ENCODE data around the gene WDR82.

The WDR82 gene

GRCh38 chr3:52233968-52234367, 44.5 kb downstream of the WDR82 start:
- no peaks in the 10 kb centered on the region for H3K27me3 ChIP-seq (ENCODE audit: control insufficient read depth, insufficient read depth, low read length)
- no peaks in the 10 kb centered on the region for H3K9me3 ChIP-seq (ENCODE audit: control insufficient read depth, insufficient read depth, low read length)
- peaks cover 20% of the 10 kb centered on the region for H3K4me1 ChIP-seq (ENCODE audit: control insufficient read depth, insufficient read depth, low read length)
- no peak overlapping the region for H3K27ac ChIP-seq (ENCODE audit: low read depth, low read length)
- H3K9ac ChIP-seq (ENCODE audit: low read depth, low read length), result no peak overlapping the region
- H3K4me3 ChIP-seq (ENCODE audit: low read depth, low read length), result no peak overlapping the region
- peaks cover 38% of the 10 kb centered on the region for H3K36me3 ChIP-seq (ENCODE audit: control insufficient read depth, insufficient read depth, low read length)

GRCh38 chr3:52233108-52233591, 45.3 kb downstream of the WDR82 start:
- H3K36me3 ChIP-seq (ENCODE audit: control insufficient read depth, insufficient read depth, low read length), result peaks cover 44% of the 10 kb centered on the region
- H3K4me3 ChIP-seq (ENCODE audit: low read depth, low read length), result no peak overlapping the region
- no peaks in the 10 kb centered on the region for H3K9me3 ChIP-seq (ENCODE audit: control insufficient read depth, insufficient read depth, low read length)
- peaks cover 17% of the 10 kb centered on the region for H3K4me1 ChIP-seq (ENCODE audit: control insufficient read depth, insufficient read depth, low read length)
- H3K27ac ChIP-seq (ENCODE audit: low read depth, low read length), result no peak overlapping the region
- H3K9ac ChIP-seq (ENCODE audit: low read depth, low read length), result no peak overlapping the region
- H3K27me3 ChIP-seq (ENCODE audit: control insufficient read depth, insufficient read depth, low read length), result no peaks in the 10 kb centered on the region

GRCh38 chr3:52232279-52233107, 46.0 kb downstream of the WDR82 start:
- Histone ChIP-seq H3K27ac (ENCODE audit: low read depth, low read length) (no peak overlapping the region), H3K4me1 (ENCODE audit: control insufficient read depth, insufficient read depth, low read length) (peaks cover 14% of the 10 kb centered on the region), H3K36me3 (ENCODE audit: control insufficient read depth, insufficient read depth, low read length) (peaks cover 44% of the 10 kb centered on the region), H3K9ac (ENCODE audit: low read depth, low read length) (no peak overlapping the region), H3K9me3 (ENCODE audit: control insufficient read depth, insufficient read depth, low read length) (no peaks in the 10 kb centered on the region), H3K27me3 (ENCODE audit: control insufficient read depth, insufficient read depth, low read length) (no peaks in the 10 kb centered on the region), H3K4me3 (ENCODE audit: low read depth, low read length) (no peak overlapping the region)

- peaks cover 44% of the 10 kb centered on the region for H3K36me3 ChIP-seq (ENCODE audit: control insufficient read depth, insufficient read depth, low read length)
- H3K9ac ChIP-seq (ENCODE audit: low read depth, low read length), result no peak overlapping the region
- peaks cover 6% of the 10 kb centered on the region for H3K4me1 ChIP-seq (ENCODE audit: control insufficient read depth, insufficient read depth, low read length)
- no peak overlapping the region for H3K4me3 ChIP-seq (ENCODE audit: low read depth, low read length)
- no peaks in the 10 kb centered on the region for H3K27me3 ChIP-seq (ENCODE audit: control insufficient read depth, insufficient read depth, low read length)
- H3K27ac ChIP-seq (ENCODE audit: low read depth, low read length), result no peak overlapping the region
- no peaks in the 10 kb centered on the region for H3K9me3 ChIP-seq (ENCODE audit: control insufficient read depth, insufficient read depth, low read length)
Observed at GRCh38 chr3:52231502-52232278, 46.8 kb downstream of the WDR82 start.

GRCh38 chr3:52230889-52231499, 47.5 kb downstream of the WDR82 start:
- Histone ChIP-seq H3K4me3 (ENCODE audit: low read depth, low read length) (no peak overlapping the region), H3K27ac (ENCODE audit: low read depth, low read length) (no peak overlapping the region), H3K36me3 (ENCODE audit: control insufficient read depth, insufficient read depth, low read length) (peaks cover 44% of the 10 kb centered on the region), H3K27me3 (ENCODE audit: control insufficient read depth, insufficient read depth, low read length) (no peaks in the 10 kb centered on the region), H3K9ac (ENCODE audit: low read depth, low read length) (no peak overlapping the region), H3K9me3 (ENCODE audit: control insufficient read depth, insufficient read depth, low read length) (no peaks in the 10 kb centered on the region), H3K4me1 (ENCODE audit: control insufficient read depth, insufficient read depth, low read length) (no peaks in the 10 kb centered on the region)

- peaks cover 44% of the 10 kb centered on the region for H3K36me3 ChIP-seq (ENCODE audit: control insufficient read depth, insufficient read depth, low read length)
- no peak overlapping the region for H3K9ac ChIP-seq (ENCODE audit: low read depth, low read length)
- no peaks in the 10 kb centered on the region for H3K9me3 ChIP-seq (ENCODE audit: control insufficient read depth, insufficient read depth, low read length)
- no peak overlapping the region for H3K4me3 ChIP-seq (ENCODE audit: low read depth, low read length)
- H3K27me3 ChIP-seq (ENCODE audit: control insufficient read depth, insufficient read depth, low read length), result no peaks in the 10 kb centered on the region
- no peak overlapping the region for H3K27ac ChIP-seq (ENCODE audit: low read depth, low read length)
- no peaks in the 10 kb centered on the region for H3K4me1 ChIP-seq (ENCODE audit: control insufficient read depth, insufficient read depth, low read length)
Observed at GRCh38 chr3:52230461-52230860, 48.0 kb downstream of the WDR82 start.

GRCh38 chr3:52229656-52230055, 48.8 kb downstream of the WDR82 start:
- Histone ChIP-seq H3K36me3 (ENCODE audit: control insufficient read depth, insufficient read depth, low read length) (peaks cover 40% of the 10 kb centered on the region), H3K9ac (ENCODE audit: low read depth, low read length) (no peak overlapping the region), H3K4me3 (ENCODE audit: low read depth, low read length) (no peak overlapping the region), H3K4me1 (ENCODE audit: control insufficient read depth, insufficient read depth, low read length) (no peaks in the 10 kb centered on the region), H3K27ac (ENCODE audit: low read depth, low read length) (no peak overlapping the region), H3K27me3 (ENCODE audit: control insufficient read depth, insufficient read depth, low read length) (no peaks in the 10 kb centered on the region), H3K9me3 (ENCODE audit: control insufficient read depth, insufficient read depth, low read length) (no peaks in the 10 kb centered on the region)

- no peak overlapping the region for H3K9ac ChIP-seq (ENCODE audit: low read depth, low read length)
- H3K9me3 ChIP-seq (ENCODE audit: control insufficient read depth, insufficient read depth, low read length), result no peaks in the 10 kb centered on the region
- H3K4me3 ChIP-seq (ENCODE audit: low read depth, low read length), result no peak overlapping the region
- H3K4me1 ChIP-seq (ENCODE audit: control insufficient read depth, insufficient read depth, low read length), result no peaks in the 10 kb centered on the region
- H3K27me3 ChIP-seq (ENCODE audit: control insufficient read depth, insufficient read depth, low read length), result no peaks in the 10 kb centered on the region
- H3K27ac ChIP-seq (ENCODE audit: low read depth, low read length), result no peak overlapping the region
- peaks cover 35% of the 10 kb centered on the region for H3K36me3 ChIP-seq (ENCODE audit: control insufficient read depth, insufficient read depth, low read length)
Observed at GRCh38 chr3:52228751-52229291, 49.6 kb downstream of the WDR82 start.

- H3K9ac ChIP-seq (ENCODE audit: low read depth, low read length), result no peak overlapping the region
- peaks cover 35% of the 10 kb centered on the region for H3K36me3 ChIP-seq (ENCODE audit: control insufficient read depth, insufficient read depth, low read length)
- H3K27ac ChIP-seq (ENCODE audit: low read depth, low read length), result no peak overlapping the region
- H3K4me1 ChIP-seq (ENCODE audit: control insufficient read depth, insufficient read depth, low read length), result no peaks in the 10 kb centered on the region
- no peaks in the 10 kb centered on the region for H3K9me3 ChIP-seq (ENCODE audit: control insufficient read depth, insufficient read depth, low read length)
- no peaks in the 10 kb centered on the region for H3K27me3 ChIP-seq (ENCODE audit: control insufficient read depth, insufficient read depth, low read length)
- H3K4me3 ChIP-seq (ENCODE audit: low read depth, low read length), result no peak overlapping the region
Observed at GRCh38 chr3:52228266-52228665, 50.2 kb downstream of the WDR82 start.

- no peaks in the 10 kb centered on the region for H3K4me1 ChIP-seq (ENCODE audit: control insufficient read depth, insufficient read depth, low read length)
- H3K27me3 ChIP-seq (ENCODE audit: control insufficient read depth, insufficient read depth, low read length), result no peaks in the 10 kb centered on the region
- H3K9ac ChIP-seq (ENCODE audit: low read depth, low read length), result no peak overlapping the region
- H3K27ac ChIP-seq (ENCODE audit: low read depth, low read length), result no peak overlapping the region
- H3K9me3 ChIP-seq (ENCODE audit: control insufficient read depth, insufficient read depth, low read length), result no peaks in the 10 kb centered on the region
- H3K36me3 ChIP-seq (ENCODE audit: control insufficient read depth, insufficient read depth, low read length), result peaks cover 35% of the 10 kb centered on the region
- no peak overlapping the region for H3K4me3 ChIP-seq (ENCODE audit: low read depth, low read length)
Observed at GRCh38 chr3:52227766-52228165, 50.7 kb downstream of the WDR82 start.
